ENCODE results near the gene RASD1.
A peak's percentile ranks its signal among the peaks of the same experiment; 100 is the strongest.

Gene RASD1

DNA sequence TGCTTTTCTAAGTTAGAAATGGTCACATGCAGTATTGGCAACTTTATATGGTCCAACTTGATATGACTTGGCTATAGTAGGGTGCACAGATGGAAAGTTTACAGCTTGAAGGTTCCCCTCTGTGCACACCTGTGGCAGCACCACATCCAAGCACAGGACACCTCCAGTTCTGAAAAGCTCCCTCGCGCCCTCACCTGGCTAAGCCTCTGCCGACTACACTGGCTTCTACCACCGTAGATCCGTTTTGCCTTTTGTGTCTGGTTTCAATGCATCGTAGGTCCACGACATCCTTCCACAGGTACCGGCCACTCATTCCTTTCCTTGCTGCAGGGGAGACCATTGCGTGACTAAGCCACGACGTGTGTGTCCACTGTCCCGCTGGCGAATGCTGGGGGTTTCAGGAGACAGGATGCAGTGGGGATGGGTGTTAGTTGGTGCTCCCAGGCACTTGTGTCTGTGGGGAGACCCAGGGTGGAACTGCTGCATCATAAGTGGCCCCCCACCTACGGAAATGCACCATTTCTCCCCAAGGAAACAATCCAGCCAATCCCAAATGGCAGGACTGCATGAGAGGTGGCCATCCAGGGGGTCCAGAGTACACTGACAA lies 4.9 kb upstream of the RASD1 start:
- TF ChIP-seq, protein P1, sequence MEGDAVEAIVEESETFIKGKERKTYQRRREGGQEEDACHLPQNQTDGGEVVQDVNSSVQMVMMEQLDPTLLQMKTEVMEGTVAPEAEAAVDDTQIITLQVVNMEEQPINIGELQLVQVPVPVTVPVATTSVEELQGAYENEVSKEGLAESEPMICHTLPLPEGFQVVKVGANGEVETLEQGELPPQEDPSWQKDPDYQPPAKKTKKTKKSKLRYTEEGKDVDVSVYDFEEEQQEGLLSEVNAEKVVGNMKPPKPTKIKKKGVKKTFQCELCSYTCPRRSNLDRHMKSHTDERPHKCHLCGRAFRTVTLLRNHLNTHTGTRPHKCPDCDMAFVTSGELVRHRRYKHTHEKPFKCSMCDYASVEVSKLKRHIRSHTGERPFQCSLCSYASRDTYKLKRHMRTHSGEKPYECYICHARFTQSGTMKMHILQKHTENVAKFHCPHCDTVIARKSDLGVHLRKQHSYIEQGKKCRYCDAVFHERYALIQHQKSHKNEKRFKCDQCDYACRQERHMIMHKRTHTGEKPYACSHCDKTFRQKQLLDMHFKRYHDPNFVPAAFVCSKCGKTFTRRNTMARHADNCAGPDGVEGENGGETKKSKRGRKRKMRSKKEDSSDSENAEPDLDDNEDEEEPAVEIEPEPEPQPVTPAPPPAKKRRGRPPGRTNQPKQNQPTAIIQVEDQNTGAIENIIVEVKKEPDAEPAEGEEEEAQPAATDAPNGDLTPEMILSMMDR (IDR thresholded peaks at IDR 0.05; ENCODE audit: insufficient read depth, low read length, missing control alignments), result peak; percentile 39
- ChIA-PET CTCF (interaction anchor here (2.8 to 7.0 kb wide), 3 partner anchors 10 to 149 kb away, joined by 13 to 111 read pairs (median 18); no protein-coding TSS in a partner anchor), POLR2A (no interaction called here)
- DNase-seq (ENCODE audit: low read depth, low spot score), result no peak
- H3K4me3 ChIP-seq (ENCODE audit: low read depth, low read length), result no peak overlapping the region

DNA sequence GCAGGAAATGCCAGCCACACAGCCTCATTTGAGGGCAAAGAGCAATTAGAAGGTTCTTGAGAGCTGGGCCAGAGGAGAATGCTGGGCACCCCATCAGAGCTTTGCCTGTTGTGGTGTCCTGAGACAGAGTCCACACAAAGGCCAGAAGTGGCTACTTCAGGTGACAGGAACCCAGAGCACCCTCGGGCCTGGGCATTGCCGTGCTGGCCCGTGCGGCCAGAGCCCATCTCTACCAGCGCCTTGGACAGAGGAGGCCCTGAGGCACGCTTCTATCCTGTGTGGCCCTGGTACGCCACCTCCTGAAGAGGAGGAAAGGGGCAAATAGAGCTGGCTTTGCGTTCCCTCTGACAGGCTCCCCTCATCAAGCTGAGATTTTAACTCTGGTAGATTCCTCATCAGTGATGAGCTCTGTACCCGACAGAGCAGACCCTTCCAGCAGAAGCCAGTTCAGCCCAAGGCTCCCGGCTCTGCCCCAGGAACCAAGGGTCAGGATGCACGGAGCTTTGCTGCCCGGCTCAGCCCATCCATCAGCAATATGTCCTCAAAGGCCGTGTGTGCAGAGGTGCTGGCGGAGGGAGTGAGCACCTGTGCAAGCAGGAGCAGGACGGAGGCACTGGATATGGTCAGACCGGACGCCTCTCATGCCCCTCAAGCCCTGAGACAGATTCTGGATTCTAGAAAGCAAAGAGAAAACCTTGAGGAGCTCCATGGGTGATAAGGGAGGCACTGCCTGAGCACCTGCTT lies 3.4 kb upstream of the RASD1 start:
- TF ChIP-seq, protein P1 (IDR thresholded peaks at IDR 0.05; ENCODE audit: insufficient read depth, low read length, missing control alignments), result no peak
- POLR2A ChIA-PET, result no interaction called here
- CTCF ChIA-PET, result interaction anchor here (0.6 to 7.0 kb wide), 11 partner anchors 9 to 147 kb away, joined by 3 to 111 read pairs (median 4); no protein-coding TSS in a partner anchor
- no peak for DNase-seq (ENCODE audit: low read depth, low spot score)
- H3K4me3 ChIP-seq (ENCODE audit: low read depth, low read length), result no peak overlapping the region

DNA sequence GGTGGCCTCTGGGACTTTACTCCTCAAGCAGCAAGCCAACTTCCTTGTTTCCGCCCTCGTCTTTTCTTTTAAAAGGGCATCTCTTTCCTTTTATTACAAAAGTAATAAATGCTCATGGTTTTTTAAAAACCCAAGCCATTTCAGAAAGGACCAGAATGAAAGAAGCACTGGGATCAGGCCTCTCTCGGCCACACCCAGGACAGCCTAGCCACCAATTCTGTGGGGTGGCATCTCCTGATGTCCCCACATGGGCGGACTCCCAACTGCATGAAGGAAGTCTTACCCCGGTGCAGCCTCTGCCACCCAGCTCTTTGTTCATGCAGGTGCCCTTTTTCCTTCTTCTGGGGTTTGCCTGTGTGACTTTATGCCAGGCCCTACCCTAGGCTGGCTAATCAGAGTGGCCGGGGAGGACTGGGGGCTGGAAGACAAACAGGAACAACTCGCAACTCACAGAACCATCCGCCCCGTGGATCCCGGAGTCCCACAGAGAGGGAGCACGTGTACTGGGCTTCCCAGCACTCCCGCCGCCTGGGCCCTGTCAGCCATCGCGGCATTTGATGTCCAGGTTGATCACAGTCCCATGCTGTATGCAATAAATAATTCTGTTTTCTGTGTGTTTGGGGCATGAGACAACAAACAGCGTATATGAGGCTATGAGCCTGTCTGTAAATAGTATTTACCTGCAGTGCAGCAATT lies 2.6 kb upstream of the RASD1 start:
- H3K4me3 ChIP-seq (ENCODE audit: low read depth, low read length), result no peak overlapping the region
- DNase-seq (ENCODE audit: low read depth, low spot score), result no peak
- POLR2A ChIA-PET, result no interaction called here
- CTCF ChIA-PET, result interaction anchor here (0.7 to 7.0 kb wide), 9 partner anchors 9 to 146 kb away, joined by 3 to 172 read pairs (median 7); no protein-coding TSS in a partner anchor
- TF ChIP-seq, protein P1 (IDR thresholded peaks at IDR 0.05; ENCODE audit: insufficient read depth, low read length, missing control alignments), result no peak

DNA sequence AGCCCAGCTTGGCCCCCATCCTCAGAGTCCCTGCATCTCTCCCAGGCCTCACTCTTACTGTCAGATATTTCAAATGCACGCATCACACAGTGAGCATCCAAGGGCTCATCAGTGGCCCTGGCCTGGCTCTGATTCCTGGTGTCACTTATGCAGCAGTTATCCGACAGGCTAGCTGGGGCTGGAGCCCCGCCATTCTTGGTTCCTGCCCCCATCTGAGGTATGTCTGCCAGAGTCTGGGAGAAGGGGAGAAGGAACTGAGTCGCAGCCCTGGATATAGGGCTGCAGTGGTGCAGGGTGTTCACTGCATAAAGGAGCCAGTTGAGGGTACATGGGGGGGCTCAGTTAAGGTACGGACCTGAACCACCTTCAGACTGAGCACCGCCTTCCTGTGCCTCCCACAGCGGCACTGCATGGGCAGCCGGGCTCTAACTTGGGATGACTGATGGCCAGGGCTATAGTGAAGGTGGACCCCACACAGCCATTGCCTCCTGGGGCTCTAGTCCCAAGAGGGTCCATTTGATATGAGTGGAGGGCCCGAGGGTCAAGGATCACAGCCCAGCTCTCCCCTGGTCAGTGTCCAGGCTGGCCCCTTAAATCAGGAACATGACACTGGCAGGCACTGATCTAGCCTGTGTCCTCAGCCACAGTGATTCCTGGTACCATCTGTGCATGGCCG lies 1.8 kb upstream of the RASD1 start:
- POLR2A ChIA-PET, result no interaction called here
- CTCF ChIA-PET, result interaction anchor here (1.0 to 7.0 kb wide), 29 partner anchors 8 to 151 kb away, joined by 3 to 172 read pairs (median 9); partner anchors contain the start of gene PEMT
- TF ChIP-seq, protein P1 (IDR thresholded peaks at IDR 0.05; ENCODE audit: insufficient read depth, low read length, missing control alignments), result no peak
- H3K4me3 ChIP-seq (ENCODE audit: low read depth, low read length), result no peak overlapping the region
- no peak for DNase-seq (ENCODE audit: low read depth, low spot score)

DNA sequence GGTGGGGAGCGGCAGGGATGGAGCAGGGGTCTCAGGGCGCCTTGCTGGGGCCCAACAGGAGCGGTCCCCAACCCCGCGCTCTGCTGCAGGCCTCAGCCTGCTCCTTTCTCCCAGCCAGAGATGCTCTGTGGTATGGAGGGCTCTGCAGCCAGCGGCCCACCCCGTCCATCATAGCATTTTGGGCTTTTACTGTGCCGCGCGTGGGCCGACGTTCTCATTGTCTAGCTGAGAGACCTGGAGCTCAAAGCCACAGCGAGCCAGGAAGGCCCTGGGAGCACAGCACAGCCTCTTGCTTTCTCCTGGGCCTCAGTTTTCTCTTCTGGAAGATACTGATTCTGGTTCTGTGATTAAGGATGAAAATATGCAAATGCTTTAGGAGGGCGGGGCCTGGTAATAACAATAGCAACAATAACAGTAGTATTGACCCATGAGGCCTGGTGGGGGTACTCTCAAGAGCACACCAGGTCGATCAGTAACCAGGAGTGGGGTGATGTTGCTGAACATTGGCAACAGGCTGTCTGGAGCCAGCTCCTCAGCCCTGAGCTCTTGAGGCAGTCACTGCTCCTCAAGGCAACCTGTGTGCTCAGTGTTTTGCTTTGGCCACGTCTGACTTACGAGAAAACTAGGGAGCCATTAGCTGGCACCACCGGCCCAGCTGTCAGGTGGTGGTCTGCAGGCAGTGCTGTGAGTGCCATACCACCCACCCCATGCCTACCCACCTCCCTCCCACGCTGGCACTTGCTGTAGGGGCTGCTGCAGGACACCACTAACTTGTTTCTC lies 1.1 kb upstream of the RASD1 start:
- H3K4me3 ChIP-seq (ENCODE audit: low read depth, low read length), result peak overlapping the region; percentile 23; the same call in 1 of the 2 replicates
- POLR2A ChIA-PET, result interaction anchor here (0.6 to 1.9 kb wide), 15 partner anchors 8 to 145 kb away, joined by 3 to 20 read pairs (median 4); partner anchors contain the start of gene PEMT

More for the DNA sequence above, 1.1 kb upstream of the RASD1 start:
- no peak for DNase-seq (ENCODE audit: low read depth, low spot score)
- TF ChIP-seq, protein P1 (IDR thresholded peaks at IDR 0.05; ENCODE audit: insufficient read depth, low read length, missing control alignments), result no peak
- CTCF ChIA-PET, result interaction anchor here (0.7 to 7.0 kb wide), 66 partner anchors 9 to 366 kb away, joined by 3 to 172 read pairs (median 6); partner anchors contain the start of gene PEMT
